Measurements from ENCODE around the gene PRPF19. TPM values are rescaled to one million over a fixed set of nuclear protein-coding genes. Genes with fewer than 3 reads are reported as not detected.

The PRPF19 gene
- total RNA-seq, 1 donor = 39.8 TPM

DNA sequence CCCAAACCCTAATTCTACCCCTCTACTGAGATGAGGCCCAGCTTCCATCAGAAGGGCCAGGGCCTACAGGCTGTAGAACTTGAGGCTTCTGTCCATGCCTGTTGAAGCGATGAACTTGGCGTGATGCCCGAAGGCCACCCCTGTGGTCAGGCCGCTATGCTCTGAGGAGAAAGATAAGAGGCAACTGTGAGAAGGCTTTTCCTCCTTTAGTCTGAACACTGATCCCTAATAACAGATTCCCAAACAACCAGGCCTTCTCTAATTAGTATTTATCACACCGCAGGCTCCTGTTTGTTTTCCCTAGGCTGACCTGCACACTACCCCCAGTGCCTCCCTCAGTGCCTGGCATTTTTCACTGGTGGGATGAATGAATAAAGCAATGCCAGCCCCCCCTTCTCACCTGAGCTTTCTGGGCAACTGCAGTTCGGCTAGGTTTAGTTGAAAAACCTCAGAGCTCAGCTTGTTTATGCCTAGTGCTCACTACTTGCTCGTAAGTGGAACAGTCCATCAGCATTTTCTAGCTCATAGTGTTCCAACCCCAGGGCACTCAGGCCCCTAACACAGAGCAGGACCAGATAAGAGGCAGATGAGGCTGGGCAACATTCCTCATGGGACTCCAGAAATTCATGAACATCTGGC is 15.2 kb downstream of the PRPF19 start:
- no peak overlapping the region for H3K4me2 ChIP-seq (ENCODE audit: insufficient read depth, low read length)
- H3K27me3 ChIP-seq (ENCODE audit: insufficient read depth, low read length) = no peaks in the 10 kb centered on the region
- H3K36me3 ChIP-seq (ENCODE audit: insufficient read depth, low read length) = peaks cover 38% of the 10 kb centered on the region
- H3K79me2 ChIP-seq (ENCODE audit: insufficient read depth, low read length) = no peaks in the 10 kb centered on the region
- no peak overlapping the region for H3K4me3 ChIP-seq (ENCODE audit: insufficient read depth, low read length)
- H4K20me1 ChIP-seq (ENCODE audit: insufficient read depth, low read length) = no peaks in the 10 kb centered on the region
- TF ChIP-seq, protein P1, sequence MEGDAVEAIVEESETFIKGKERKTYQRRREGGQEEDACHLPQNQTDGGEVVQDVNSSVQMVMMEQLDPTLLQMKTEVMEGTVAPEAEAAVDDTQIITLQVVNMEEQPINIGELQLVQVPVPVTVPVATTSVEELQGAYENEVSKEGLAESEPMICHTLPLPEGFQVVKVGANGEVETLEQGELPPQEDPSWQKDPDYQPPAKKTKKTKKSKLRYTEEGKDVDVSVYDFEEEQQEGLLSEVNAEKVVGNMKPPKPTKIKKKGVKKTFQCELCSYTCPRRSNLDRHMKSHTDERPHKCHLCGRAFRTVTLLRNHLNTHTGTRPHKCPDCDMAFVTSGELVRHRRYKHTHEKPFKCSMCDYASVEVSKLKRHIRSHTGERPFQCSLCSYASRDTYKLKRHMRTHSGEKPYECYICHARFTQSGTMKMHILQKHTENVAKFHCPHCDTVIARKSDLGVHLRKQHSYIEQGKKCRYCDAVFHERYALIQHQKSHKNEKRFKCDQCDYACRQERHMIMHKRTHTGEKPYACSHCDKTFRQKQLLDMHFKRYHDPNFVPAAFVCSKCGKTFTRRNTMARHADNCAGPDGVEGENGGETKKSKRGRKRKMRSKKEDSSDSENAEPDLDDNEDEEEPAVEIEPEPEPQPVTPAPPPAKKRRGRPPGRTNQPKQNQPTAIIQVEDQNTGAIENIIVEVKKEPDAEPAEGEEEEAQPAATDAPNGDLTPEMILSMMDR (IDR thresholded peaks at IDR 0.05; ENCODE audit: extremely low read depth, low read depth, low read length) = no peak
- H2AFZ ChIP-seq (ENCODE audit: low read length) = no peak overlapping the region
- H3K4me1 ChIP-seq (ENCODE audit: insufficient read depth, low read length) = no peaks in the 10 kb centered on the region
- H3K27ac ChIP-seq (ENCODE audit: low read depth, low read length) = no peak overlapping the region
- no peaks in the 10 kb centered on the region for H3K9me3 ChIP-seq (ENCODE audit: low read depth, low read length)
- no peak for DNase-seq (ENCODE audit: insufficient read length, low spot score, missing footprints)

DNA sequence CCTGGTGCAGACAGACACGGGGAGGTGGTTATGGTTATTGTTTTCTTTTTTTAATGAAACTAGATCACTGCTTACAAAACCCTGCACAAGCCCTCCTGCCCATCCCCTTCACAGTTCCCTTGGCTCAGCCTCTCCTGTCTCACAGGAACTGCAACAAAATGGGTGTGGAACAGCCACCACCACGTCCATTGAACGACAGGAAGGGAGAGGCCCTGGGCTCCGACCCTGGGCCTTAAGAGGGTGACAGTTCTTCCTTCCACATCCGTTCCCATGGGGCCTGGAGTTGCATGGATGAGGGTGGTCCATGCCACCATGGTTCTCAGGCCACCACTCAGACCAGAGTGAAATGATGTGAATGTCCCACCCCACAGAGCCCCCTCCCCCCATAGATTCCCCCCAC is 15.7 kb downstream of the PRPF19 start:
- H2AFZ ChIP-seq (ENCODE audit: low read length) = no peak overlapping the region
- H3K9me3 ChIP-seq (ENCODE audit: low read depth, low read length) = no peaks in the 10 kb centered on the region
- no peaks in the 10 kb centered on the region for H3K79me2 ChIP-seq (ENCODE audit: insufficient read depth, low read length)
- DNase-seq (ENCODE audit: insufficient read length, low spot score, missing footprints) = no peak
- TF ChIP-seq, protein P1 (IDR thresholded peaks at IDR 0.05; ENCODE audit: extremely low read depth, low read depth, low read length) = no peak
- H4K20me1 ChIP-seq (ENCODE audit: insufficient read depth, low read length) = no peaks in the 10 kb centered on the region
- H3K36me3 ChIP-seq (ENCODE audit: insufficient read depth, low read length) = peaks cover 33% of the 10 kb centered on the region
- no peak overlapping the region for H3K27ac ChIP-seq (ENCODE audit: low read depth, low read length)
- H3K4me2 ChIP-seq (ENCODE audit: insufficient read depth, low read length) = no peak overlapping the region
- H3K4me1 ChIP-seq (ENCODE audit: insufficient read depth, low read length) = no peaks in the 10 kb centered on the region
- no peak overlapping the region for H3K4me3 ChIP-seq (ENCODE audit: insufficient read depth, low read length)
- no peaks in the 10 kb centered on the region for H3K27me3 ChIP-seq (ENCODE audit: insufficient read depth, low read length)

DNA sequence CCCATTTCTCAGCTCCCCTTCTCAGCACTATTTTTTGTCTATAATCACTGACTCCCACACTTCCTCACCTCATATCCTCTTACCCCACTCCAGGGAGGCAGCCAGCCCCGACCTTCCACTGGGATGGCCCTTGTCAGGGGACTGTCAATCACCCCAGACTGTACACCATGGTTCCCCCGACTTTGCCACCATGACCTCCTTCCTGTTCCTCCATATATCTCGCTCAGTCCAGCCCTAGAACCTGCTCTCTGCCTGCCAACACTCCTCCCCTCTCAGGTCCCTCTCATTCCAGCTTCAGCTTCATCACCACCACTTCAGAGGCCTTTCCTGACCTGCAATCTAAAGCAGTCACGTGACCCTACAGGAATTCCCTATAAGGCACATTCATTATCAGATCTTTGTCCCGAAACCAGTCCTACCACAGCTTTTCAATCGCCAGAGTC is 16.5 kb downstream of the PRPF19 start:
- peaks cover 28% of the 10 kb centered on the region for H3K36me3 ChIP-seq (ENCODE audit: insufficient read depth, low read length)
- no peak overlapping the region for H3K27ac ChIP-seq (ENCODE audit: low read depth, low read length)
- no peaks in the 10 kb centered on the region for H4K20me1 ChIP-seq (ENCODE audit: insufficient read depth, low read length)
- H2AFZ ChIP-seq (ENCODE audit: low read length) = no peak overlapping the region
- H3K4me2 ChIP-seq (ENCODE audit: insufficient read depth, low read length) = no peak overlapping the region
- no peak overlapping the region for H3K4me3 ChIP-seq (ENCODE audit: insufficient read depth, low read length)
- no peaks in the 10 kb centered on the region for H3K9me3 ChIP-seq (ENCODE audit: low read depth, low read length)
- H3K4me1 ChIP-seq (ENCODE audit: insufficient read depth, low read length) = no peaks in the 10 kb centered on the region
- H3K27me3 ChIP-seq (ENCODE audit: insufficient read depth, low read length) = no peaks in the 10 kb centered on the region
- no peak for DNase-seq (ENCODE audit: insufficient read length, low spot score, missing footprints)
- TF ChIP-seq, protein P1 (IDR thresholded peaks at IDR 0.05; ENCODE audit: extremely low read depth, low read depth, low read length) = no peak
- no peaks in the 10 kb centered on the region for H3K79me2 ChIP-seq (ENCODE audit: insufficient read depth, low read length)

DNA sequence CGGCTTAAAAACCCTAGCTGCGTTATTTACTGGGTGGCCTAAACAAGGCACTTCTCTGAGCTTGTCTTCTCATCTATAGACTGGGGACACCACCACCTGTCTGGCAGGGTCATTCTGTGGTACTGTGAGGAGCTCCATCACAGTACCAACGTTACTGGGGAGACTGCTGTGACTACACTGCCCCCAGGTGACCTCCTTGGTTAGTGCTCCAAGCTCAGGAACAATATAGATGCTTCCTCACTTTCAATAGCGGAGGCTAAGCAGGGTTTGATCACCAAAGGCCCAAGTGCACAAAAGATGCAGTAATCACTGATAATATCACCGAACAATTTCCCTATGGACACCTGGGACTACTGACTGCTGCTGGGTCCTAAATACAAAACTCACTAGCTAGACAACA is 18.8 kb downstream of the PRPF19 start:
- H3K79me2 ChIP-seq (ENCODE audit: insufficient read depth, low read length) = no peaks in the 10 kb centered on the region
- no peaks in the 10 kb centered on the region for H4K20me1 ChIP-seq (ENCODE audit: insufficient read depth, low read length)
- peaks cover 17% of the 10 kb centered on the region for H3K36me3 ChIP-seq (ENCODE audit: insufficient read depth, low read length)
- no peaks in the 10 kb centered on the region for H3K27me3 ChIP-seq (ENCODE audit: insufficient read depth, low read length)
- TF ChIP-seq, protein P1 (IDR thresholded peaks at IDR 0.05; ENCODE audit: extremely low read depth, low read depth, low read length) = peak; percentile 80
- H3K9me3 ChIP-seq (ENCODE audit: low read depth, low read length) = no peaks in the 10 kb centered on the region
- no peaks in the 10 kb centered on the region for H3K4me1 ChIP-seq (ENCODE audit: insufficient read depth, low read length)
- no peak overlapping the region for H3K4me2 ChIP-seq (ENCODE audit: insufficient read depth, low read length)
- H2AFZ ChIP-seq (ENCODE audit: low read length) = no peak overlapping the region
- DNase-seq (ENCODE audit: insufficient read length, low spot score, missing footprints) = no peak
- no peak overlapping the region for H3K27ac ChIP-seq (ENCODE audit: low read depth, low read length)
- no peak overlapping the region for H3K4me3 ChIP-seq (ENCODE audit: insufficient read depth, low read length)

Measured in osteoblast (primary cell).